SK-N-SH (cell line): ENCODE results near the gene STAM2.

ENCODE experiments used
- EP300 ChIP-seq, 2 experiments: IDR thresholded peaks; 2 replicates each; pipeline versions ENCODE4 v1.4.0 to v1.6.1; 2012; ENCODE audit warnings: borderline replicate concordance in 1 of 2, low read depth in 1 of 2, low read length in 1 of 2
- FOXJ3 ChIP-seq: sonication (generic); formaldehyde crosslinking; IDR thresholded peaks from 2 replicates; pipeline ENCODE4 v1.5.1; 2020; ENCODE audit warnings: mild to moderate bottlenecking, missing genetic modification reagents
- MXI1 ChIP-seq: IDR thresholded peaks from 2 replicates; pipeline ENCODE4 v1.6.1; 2012; ENCODE audit warnings: mild to moderate bottlenecking, low read depth, low read length, improper control_type of control experiment
- POLR2AphosphoS5 ChIP-seq: IDR thresholded peaks from 2 replicates; pipeline ENCODE4 v1.6.1; 2012; ENCODE audit warnings: low read depth, low read length
- SIN3A ChIP-seq: IDR thresholded peaks from 2 replicates; pipeline ENCODE4 v1.6.1; 2012; ENCODE audit warnings: low read depth, mild to moderate bottlenecking, low read length, moderate library complexity, borderline replicate concordance
- SMC3 ChIP-seq: IDR thresholded peaks from 2 replicates; pipeline ENCODE4 v1.6.1; 2012; ENCODE audit warnings: low read depth, low read length, improper control_type of control experiment
- TF ChIP-seq, protein P1 (sequence below): IDR thresholded peaks from 2 replicates; pipeline ENCODE4 v1.6.1; 2012; ENCODE audit warnings: mild to moderate bottlenecking, low read depth, low read length, moderate library complexity
- TF ChIP-seq, protein P2 (sequence below): fragments of 200-600 bp; sonication (generic); IDR thresholded peaks from 2 replicates; pipeline ENCODE4 v1.6.1; 2017; ENCODE audit warnings: antibody characterized with exemption, mild to moderate bottlenecking, moderate library complexity
- TF ChIP-seq, protein P3 (sequence below): IDR thresholded peaks from 2 replicates; pipeline ENCODE4 v1.4.0; 2012; ENCODE audit warnings: low read depth, borderline replicate concordance

DNA sequence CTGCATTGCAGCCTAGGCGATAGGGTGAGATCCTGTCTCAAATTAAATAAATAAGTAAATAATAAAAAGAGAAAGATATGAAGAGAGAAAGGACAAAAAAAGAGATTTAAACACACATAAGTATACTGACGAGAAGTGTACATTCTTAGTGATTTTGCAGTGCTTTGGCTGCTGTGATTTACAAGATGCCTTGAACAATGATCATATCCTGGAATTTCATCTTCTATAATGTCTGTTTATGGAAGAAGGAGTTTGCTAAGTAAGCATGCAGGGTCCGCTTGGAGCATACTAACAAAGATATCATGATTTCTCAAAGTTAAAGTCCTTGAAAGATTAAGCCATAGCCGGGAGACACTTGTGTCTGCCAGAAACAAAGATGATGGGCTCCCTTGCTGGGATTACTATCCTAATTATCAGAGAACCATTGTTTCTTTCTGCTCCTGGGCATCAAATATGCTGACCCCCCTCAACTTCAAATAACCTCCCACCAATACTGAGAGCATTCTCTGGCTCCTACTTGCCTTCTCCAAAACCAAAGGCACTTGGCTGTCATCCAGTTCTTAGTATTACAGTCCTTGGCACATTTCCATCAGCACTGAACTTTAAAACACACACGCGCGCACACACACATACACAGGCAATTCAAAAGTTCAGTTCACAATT lies 47.5 kb upstream of the STAM2 start:
- TF ChIP-seq, protein P1, sequence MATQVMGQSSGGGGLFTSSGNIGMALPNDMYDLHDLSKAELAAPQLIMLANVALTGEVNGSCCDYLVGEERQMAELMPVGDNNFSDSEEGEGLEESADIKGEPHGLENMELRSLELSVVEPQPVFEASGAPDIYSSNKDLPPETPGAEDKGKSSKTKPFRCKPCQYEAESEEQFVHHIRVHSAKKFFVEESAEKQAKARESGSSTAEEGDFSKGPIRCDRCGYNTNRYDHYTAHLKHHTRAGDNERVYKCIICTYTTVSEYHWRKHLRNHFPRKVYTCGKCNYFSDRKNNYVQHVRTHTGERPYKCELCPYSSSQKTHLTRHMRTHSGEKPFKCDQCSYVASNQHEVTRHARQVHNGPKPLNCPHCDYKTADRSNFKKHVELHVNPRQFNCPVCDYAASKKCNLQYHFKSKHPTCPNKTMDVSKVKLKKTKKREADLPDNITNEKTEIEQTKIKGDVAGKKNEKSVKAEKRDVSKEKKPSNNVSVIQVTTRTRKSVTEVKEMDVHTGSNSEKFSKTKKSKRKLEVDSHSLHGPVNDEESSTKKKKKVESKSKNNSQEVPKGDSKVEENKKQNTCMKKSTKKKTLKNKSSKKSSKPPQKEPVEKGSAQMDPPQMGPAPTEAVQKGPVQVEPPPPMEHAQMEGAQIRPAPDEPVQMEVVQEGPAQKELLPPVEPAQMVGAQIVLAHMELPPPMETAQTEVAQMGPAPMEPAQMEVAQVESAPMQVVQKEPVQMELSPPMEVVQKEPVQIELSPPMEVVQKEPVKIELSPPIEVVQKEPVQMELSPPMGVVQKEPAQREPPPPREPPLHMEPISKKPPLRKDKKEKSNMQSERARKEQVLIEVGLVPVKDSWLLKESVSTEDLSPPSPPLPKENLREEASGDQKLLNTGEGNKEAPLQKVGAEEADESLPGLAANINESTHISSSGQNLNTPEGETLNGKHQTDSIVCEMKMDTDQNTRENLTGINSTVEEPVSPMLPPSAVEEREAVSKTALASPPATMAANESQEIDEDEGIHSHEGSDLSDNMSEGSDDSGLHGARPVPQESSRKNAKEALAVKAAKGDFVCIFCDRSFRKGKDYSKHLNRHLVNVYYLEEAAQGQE: no peak
- TF ChIP-seq, protein P2, sequence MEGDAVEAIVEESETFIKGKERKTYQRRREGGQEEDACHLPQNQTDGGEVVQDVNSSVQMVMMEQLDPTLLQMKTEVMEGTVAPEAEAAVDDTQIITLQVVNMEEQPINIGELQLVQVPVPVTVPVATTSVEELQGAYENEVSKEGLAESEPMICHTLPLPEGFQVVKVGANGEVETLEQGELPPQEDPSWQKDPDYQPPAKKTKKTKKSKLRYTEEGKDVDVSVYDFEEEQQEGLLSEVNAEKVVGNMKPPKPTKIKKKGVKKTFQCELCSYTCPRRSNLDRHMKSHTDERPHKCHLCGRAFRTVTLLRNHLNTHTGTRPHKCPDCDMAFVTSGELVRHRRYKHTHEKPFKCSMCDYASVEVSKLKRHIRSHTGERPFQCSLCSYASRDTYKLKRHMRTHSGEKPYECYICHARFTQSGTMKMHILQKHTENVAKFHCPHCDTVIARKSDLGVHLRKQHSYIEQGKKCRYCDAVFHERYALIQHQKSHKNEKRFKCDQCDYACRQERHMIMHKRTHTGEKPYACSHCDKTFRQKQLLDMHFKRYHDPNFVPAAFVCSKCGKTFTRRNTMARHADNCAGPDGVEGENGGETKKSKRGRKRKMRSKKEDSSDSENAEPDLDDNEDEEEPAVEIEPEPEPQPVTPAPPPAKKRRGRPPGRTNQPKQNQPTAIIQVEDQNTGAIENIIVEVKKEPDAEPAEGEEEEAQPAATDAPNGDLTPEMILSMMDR: no peak
- no peak; a peak in 1 of 4 replicates for TF ChIP-seq EP300 (IDR thresholded peaks at IDR 0.05; ENCODE audit: borderline replicate concordance in 1 of 2, low read depth in 1 of 2, low read length in 1 of 2)
- TF ChIP-seq, protein P3, sequence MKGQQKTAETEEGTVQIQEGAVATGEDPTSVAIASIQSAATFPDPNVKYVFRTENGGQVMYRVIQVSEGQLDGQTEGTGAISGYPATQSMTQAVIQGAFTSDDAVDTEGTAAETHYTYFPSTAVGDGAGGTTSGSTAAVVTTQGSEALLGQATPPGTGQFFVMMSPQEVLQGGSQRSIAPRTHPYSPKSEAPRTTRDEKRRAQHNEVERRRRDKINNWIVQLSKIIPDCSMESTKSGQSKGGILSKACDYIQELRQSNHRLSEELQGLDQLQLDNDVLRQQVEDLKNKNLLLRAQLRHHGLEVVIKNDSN: no peak
- TF ChIP-seq SIN3A: no peak
- TF ChIP-seq POLR2AphosphoS5: no peak
- TF ChIP-seq FOXJ3 (CRISPR knock-in tag): no peak
- no peak for TF ChIP-seq MXI1
- no peak for TF ChIP-seq SMC3
